ENCODE measurements around the gene SEMA3A. TPM values are rescaled to one million over a fixed set of nuclear protein-coding genes. Genes with fewer than 3 reads are reported as not detected.
A peak's percentile ranks its signal among the peaks of the same experiment; 100 is the strongest.

Gene SEMA3A
- total and polyA plus RNA-seq, 2 experiments from 2014 or later, result 19.8 to 46.4 TPM

- TF ChIP-seq ETS1 (IDR thresholded peaks at IDR 0.05), result no peak
These were observed 842 bp downstream of the SEMA3A start (continued) for GRCh38 chr7:84193747-84194146.

GRCh38 chr7:84191842-84192241 is 2.7 kb downstream of the SEMA3A start:
- no peak for ATAC-seq
- Mint-ChIP-seq H3K4me3 (peak overlapping the region; percentile 88), H3K4me1 (peaks cover 44% of the 10 kb centered on the region), H3K36me3 (ENCODE audit: low read depth) (no peaks in the 10 kb centered on the region), H3K27me3 (ENCODE audit: insufficient read depth, low read depth, poor library complexity) (peaks cover 3% of the 10 kb centered on the region), H3K9me3 (no peaks in the 10 kb centered on the region), H3K27ac (peak overlapping the region; percentile 23)
- peaks cover 53% of the 10 kb centered on the region for H3K4me1 ChIP-seq (ENCODE audit: insufficient read depth)
- H3K4me3 ChIP-seq, result peak overlapping the region; percentile 65
- no peaks in the 10 kb centered on the region for H3K36me3 ChIP-seq (ENCODE audit: insufficient read depth)
- H4K20me1 ChIP-seq (replicated peaks; ENCODE audit: insufficient read depth), result no peaks in the 10 kb centered on the region
- no peaks in the 10 kb centered on the region for H3K27me3 ChIP-seq (ENCODE audit: insufficient read depth)
- peak overlapping the region; percentile 79 for H3K4me2 ChIP-seq
- H2AFZ ChIP-seq, result no peak overlapping the region
- peaks cover 78% of the 10 kb centered on the region for H3K79me2 ChIP-seq (replicated peaks; ENCODE audit: insufficient read depth)
- DNase-seq (ENCODE audit: low spot score), result no peak
- H3K27ac ChIP-seq (ENCODE audit: low read depth), result no peak overlapping the region
- no peaks in the 10 kb centered on the region for H3F3A ChIP-seq (replicated peaks; ENCODE audit: low read depth)
- H3K9me2 ChIP-seq (ENCODE audit: insufficient read depth), result no peaks in the 10 kb centered on the region
- TF ChIP-seq EZH2phosphoT487 (IDR thresholded peaks at IDR 0.05; ENCODE audit: unreplicated experiment), result no peak
- TF ChIP-seq CREB1 (CRISPR knock-in tag; IDR thresholded peaks at IDR 0.05; ENCODE audit: low read depth), result no peak
- TF ChIP-seq JUNB (IDR thresholded peaks at IDR 0.05; ENCODE audit: unreplicated experiment), result no peak
- TF ChIP-seq ETS1 (IDR thresholded peaks at IDR 0.05), result no peak
- no peak for TF ChIP-seq ZNF331 (CRISPR knock-in tag; IDR thresholded peaks at IDR 0.05; ENCODE audit: low read depth)
- no peak for TF ChIP-seq NANOG (IDR thresholded peaks at IDR 0.05; ENCODE audit: borderline replicate concordance)
- no peak for TF ChIP-seq REST (IDR thresholded peaks at IDR 0.05; ENCODE audit: unreplicated experiment)
- TF ChIP-seq ZNF114 (CRISPR knock-in tag; IDR thresholded peaks at IDR 0.05), result no peak
- TF ChIP-seq EZH2 (IDR thresholded peaks at IDR 0.05; ENCODE audit: low read depth, unreplicated experiment), result no peak
- TF ChIP-seq CTCF (conservative IDR thresholded peaks at IDR 0.05; ENCODE audit: low read depth in 2 of 2), result no peak
- TF ChIP-seq ZNF462 (CRISPR knock-in tag; IDR thresholded peaks at IDR 0.05), result no peak
- TF ChIP-seq STAT1 (IDR thresholded peaks at IDR 0.05; ENCODE audit: unreplicated experiment), result no peak
